Smooth muscle cell of the brain vasculature (primary cell): ENCODE measurements around the gene MCOLN1.
"Not testable (repeated sequence)": the region's sequence is repeated elsewhere in the genome, so short reads cannot be mapped to it uniquely, and the experiment has no call there.

Experiments used
- DNase-seq: peaks from one replicate; pipeline ENCODE4 v3.0.0-alpha.2; 2012; ENCODE audit warnings: low read depth, low spot score

The MCOLN1 gene

GRCh38 chr19:7570761-7571160 is 48.3 kb downstream of the MCOLN1 start:
- no peak for DNase-seq

DNA sequence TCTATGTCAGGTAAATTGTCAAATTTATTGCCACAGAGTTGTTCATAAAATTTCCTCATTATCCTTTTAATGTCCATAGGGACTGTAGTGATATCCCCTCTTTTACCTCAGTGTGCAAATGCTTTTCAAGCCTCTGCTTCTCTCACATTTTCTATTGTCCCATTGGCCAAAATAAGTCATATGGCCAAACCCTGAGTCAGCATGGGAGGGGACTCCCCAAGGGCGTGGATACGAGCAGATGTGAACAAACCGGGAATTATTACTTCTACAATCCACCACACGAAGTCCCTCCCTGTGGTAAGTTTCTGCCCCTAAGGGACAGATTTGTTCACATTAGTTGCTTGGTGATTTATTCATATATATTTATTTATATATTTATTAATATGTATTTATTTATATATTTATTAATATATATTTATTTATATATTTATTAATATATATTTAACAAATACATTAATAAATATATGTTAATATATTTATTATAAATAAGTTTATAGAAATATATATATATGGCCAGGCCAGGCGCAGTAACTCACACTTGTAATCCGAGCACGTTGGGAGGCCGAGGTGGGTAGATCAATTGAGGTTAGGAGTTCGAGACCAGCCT is 53.1 kb downstream of the MCOLN1 start:
- no peak for DNase-seq

- DNase-seq: not testable (repeated sequence)
These were observed 55.0 kb downstream of the MCOLN1 start for GRCh38 chr19:7577422-7577821.

DNA sequence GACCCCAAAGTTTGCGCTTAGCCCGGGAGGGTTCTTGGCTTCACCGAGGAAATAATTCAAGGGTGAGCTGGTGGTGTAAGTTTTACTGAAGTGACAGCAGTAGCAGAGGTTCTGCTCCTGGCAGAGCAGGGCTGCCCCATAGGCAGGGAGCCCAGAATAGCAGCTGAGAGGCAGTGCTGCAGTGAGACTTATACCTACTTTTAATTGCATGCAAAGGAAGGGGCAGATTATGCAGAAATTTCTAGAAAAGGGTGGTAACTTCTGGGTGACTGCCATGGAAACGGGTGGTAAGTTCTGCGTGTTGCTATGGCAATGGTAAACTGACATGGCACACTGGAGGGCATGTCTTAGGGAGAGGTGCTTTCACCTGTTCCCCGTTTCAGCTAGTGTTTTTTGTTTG is 55.7 kb downstream of the MCOLN1 start:
- DNase-seq: no peak

DNA sequence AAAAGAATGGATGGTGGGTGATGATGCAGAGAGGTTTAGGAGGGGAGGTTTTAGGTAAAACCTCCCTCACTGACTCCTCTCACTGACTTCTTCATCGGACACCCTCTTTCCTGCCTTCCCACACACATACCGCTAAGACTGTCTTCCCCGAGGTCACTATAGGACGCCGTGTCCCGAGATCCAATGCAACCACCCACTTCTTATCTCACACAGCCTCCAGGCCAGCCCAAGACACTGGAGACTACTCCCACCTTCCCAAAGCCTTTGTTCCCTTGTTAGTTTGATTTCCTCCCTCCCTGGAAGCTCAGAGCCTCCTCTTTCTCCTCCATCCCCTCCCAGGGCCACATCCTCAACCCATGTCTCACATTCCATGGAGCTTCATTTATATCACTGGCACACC is 56.8 kb downstream of the MCOLN1 start:
- no peak for DNase-seq

DNA sequence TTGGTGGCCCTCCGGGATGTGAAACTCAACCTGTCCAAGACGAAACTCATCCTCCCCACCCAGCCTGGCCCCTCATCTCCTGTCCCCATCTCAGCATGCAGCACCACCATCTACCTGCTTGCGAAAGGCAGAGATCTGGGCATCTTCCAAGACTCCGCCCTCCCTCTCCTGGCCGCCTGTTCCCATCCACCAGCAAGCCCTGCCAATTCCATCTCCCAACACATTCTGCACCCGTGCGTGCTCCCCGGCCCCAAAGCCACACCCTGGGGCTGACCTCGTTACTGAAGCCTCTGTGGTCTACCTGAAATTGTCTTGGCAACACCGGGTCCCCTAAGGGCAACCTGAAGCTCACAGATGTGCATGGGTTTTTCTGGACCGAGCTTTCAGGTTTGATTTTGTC is 60.0 kb downstream of the MCOLN1 start:
- no peak for DNase-seq
